IgD-negative memory B cell (primary cell): Measurements from ENCODE around the gene ASXL3. TPM values are rescaled to one million over a fixed set of nuclear protein-coding genes. Genes with fewer than 3 reads are reported as not detected.
A peak's percentile ranks its signal among the peaks of the same experiment; 100 is the strongest.

Source experiments
- H3K27ac Mint-ChIP-seq, 3 donors: one replicate each; pipeline ENCODE4 v1.8.0; 2020 to 2022; ENCODE audit warnings: mild to moderate bottlenecking in 3 of 3, mixed read lengths in 3 of 3, moderate library complexity in 1 of 3
- H3K27me3 Mint-ChIP-seq: one replicate; pipeline ENCODE4 v1.8.0; 2021; ENCODE audit warnings: mixed read lengths
- H3K36me3 Mint-ChIP-seq: one replicate; pipeline ENCODE4 v1.8.0; 2020; ENCODE audit warnings: mild to moderate bottlenecking, mixed read lengths
- H3K4me1 Mint-ChIP-seq, 3 donors: one replicate each; pipeline ENCODE4 v1.8.0; 2020 to 2022; ENCODE audit warnings: mixed read lengths in 3 of 3, mild to moderate bottlenecking in 1 of 3
- H3K4me3 Mint-ChIP-seq, 4 donors: one replicate each; pipeline ENCODE4 v1.8.0; 2020 to 2022; ENCODE audit warnings: mild to moderate bottlenecking in 4 of 4, mixed read lengths in 4 of 4, moderate library complexity in 3 of 4
- H3K9me3 Mint-ChIP-seq, 3 donors: one replicate each; pipeline ENCODE4 v1.8.0; 2020 to 2021; ENCODE audit warnings: mixed read lengths in 3 of 3, mild to moderate bottlenecking in 1 of 3
- polyA plus RNA-seq: library from polyadenylated mRNA; unstranded; fragments of 300-500 nt; fragmentation: Illumina TruSeq; gene quantifications from one replicate; pipeline ENCODE4 v1.2.3, GENCODE V29; 2021

The ASXL3 gene
- not detected for polyA plus RNA-seq

GRCh38 chr18:33577685-33578517 lies at the start of gene ASXL3:
Gene ASXL3 (plus strand): TSS chr18:33578219. CDS start chr18:33578632, 413 bp downstream.
- Mint-ChIP-seq H3K27ac (no peak within 1 kb of the TSS), H3K4me3 (peak within 1 kb of the TSS; percentile 68 to 94 (median 72))

GRCh38 chr18:33532978-33533377 lies 45.0 kb upstream of the ASXL3 start:
- Mint-ChIP-seq H3K4me3 (no peak overlapping the region), H3K4me1 (peaks cover 0 to 1% (median 0%) of the 10 kb centered on the region in 3 donors), H3K27me3 (peaks cover 1% of the 10 kb centered on the region), H3K27ac (no peak overlapping the region), H3K36me3 (no peaks in the 10 kb centered on the region), H3K9me3 (peaks cover 3 to 6% (median 6%) of the 10 kb centered on the region in 3 donors)

More at GRCh38 chr18:33577685-33578517, at the start of gene ASXL3:
- peaks cover 0 to 4% (median 3%) of the 10 kb centered on the region in 3 donors for H3K4me1 Mint-ChIP-seq
- H3K36me3 Mint-ChIP-seq = no peaks in the 10 kb centered on the region
- peaks cover 16% of the 10 kb centered on the region for H3K27me3 Mint-ChIP-seq
- H3K9me3 Mint-ChIP-seq = peaks cover 0 to 5% (median 0%) of the 10 kb centered on the region in 3 donors

- H3K27ac Mint-ChIP-seq = no peak overlapping the region
These were observed 41.1 kb upstream of the ASXL3 start for GRCh38 chr18:33536904-33537303.

GRCh38 chr18:33538418-33539042 lies 39.5 kb upstream of the ASXL3 start:
- Mint-ChIP-seq H3K4me1 (no peaks in the 10 kb centered on the region), H3K27ac (no peak overlapping the region), H3K9me3 (peaks cover 0 to 3% (median 0%) of the 10 kb centered on the region in 3 donors), H3K36me3 (no peaks in the 10 kb centered on the region), H3K4me3 (no peak overlapping the region), H3K27me3 (no peaks in the 10 kb centered on the region)

More at GRCh38 chr18:33536904-33537303, 41.1 kb upstream of the ASXL3 start:
- Mint-ChIP-seq H3K27me3 (peaks cover 1% of the 10 kb centered on the region), H3K36me3 (no peaks in the 10 kb centered on the region), H3K4me3 (no peak overlapping the region), H3K4me1 (peaks cover 0 to 1% (median 0%) of the 10 kb centered on the region in 3 donors), H3K9me3 (peaks cover 0 to 3% (median 0%) of the 10 kb centered on the region in 3 donors)

GRCh38 chr18:33540392-33540791 lies 37.6 kb upstream of the ASXL3 start:
- no peaks in the 10 kb centered on the region for H3K27me3 Mint-ChIP-seq
- H3K36me3 Mint-ChIP-seq = no peaks in the 10 kb centered on the region
- no peaks in the 10 kb centered on the region for H3K9me3 Mint-ChIP-seq
- no peak overlapping the region for H3K4me3 Mint-ChIP-seq
- H3K27ac Mint-ChIP-seq = no peak overlapping the region
- no peaks in the 10 kb centered on the region for H3K4me1 Mint-ChIP-seq

- no peak overlapping the region for H3K27ac Mint-ChIP-seq
- H3K9me3 Mint-ChIP-seq = peaks cover 0 to 4% (median 0%) of the 10 kb centered on the region in 3 donors
- H3K4me1 Mint-ChIP-seq = no peaks in the 10 kb centered on the region
- H3K4me3 Mint-ChIP-seq = no peak overlapping the region
- no peaks in the 10 kb centered on the region for H3K36me3 Mint-ChIP-seq
- no peaks in the 10 kb centered on the region for H3K27me3 Mint-ChIP-seq
These were observed 36.7 kb upstream of the ASXL3 start for GRCh38 chr18:33541316-33541715.

- Mint-ChIP-seq H3K36me3 (no peaks in the 10 kb centered on the region), H3K27ac (no peak overlapping the region), H3K9me3 (no peaks in the 10 kb centered on the region), H3K27me3 (no peaks in the 10 kb centered on the region), H3K4me1 (no peaks in the 10 kb centered on the region), H3K4me3 (no peak overlapping the region)
These were observed 21.2 kb upstream of the ASXL3 start for GRCh38 chr18:33556846-33557245.

GRCh38 chr18:33557706-33558105 lies 20.3 kb upstream of the ASXL3 start:
- H3K36me3 Mint-ChIP-seq = no peaks in the 10 kb centered on the region
- H3K4me3 Mint-ChIP-seq = no peak overlapping the region
- H3K9me3 Mint-ChIP-seq = no peaks in the 10 kb centered on the region
- H3K27ac Mint-ChIP-seq = no peak overlapping the region
- H3K27me3 Mint-ChIP-seq = no peaks in the 10 kb centered on the region
- no peaks in the 10 kb centered on the region for H3K4me1 Mint-ChIP-seq

GRCh38 chr18:33558529-33558928 lies 19.5 kb upstream of the ASXL3 start:
- Mint-ChIP-seq H3K4me1 (no peaks in the 10 kb centered on the region), H3K27ac (no peak overlapping the region), H3K9me3 (no peaks in the 10 kb centered on the region), H3K27me3 (no peaks in the 10 kb centered on the region), H3K4me3 (no peak overlapping the region), H3K36me3 (no peaks in the 10 kb centered on the region)

GRCh38 chr18:33560686-33561370 lies 17.2 kb upstream of the ASXL3 start:
- H3K27ac Mint-ChIP-seq = no peak overlapping the region
- no peaks in the 10 kb centered on the region for H3K4me1 Mint-ChIP-seq
- H3K36me3 Mint-ChIP-seq = no peaks in the 10 kb centered on the region
- no peak overlapping the region for H3K4me3 Mint-ChIP-seq
- H3K9me3 Mint-ChIP-seq = no peaks in the 10 kb centered on the region
- H3K27me3 Mint-ChIP-seq = no peaks in the 10 kb centered on the region

- H3K4me1 Mint-ChIP-seq = no peaks in the 10 kb centered on the region
- no peak overlapping the region for H3K4me3 Mint-ChIP-seq
- no peak overlapping the region for H3K27ac Mint-ChIP-seq
- no peaks in the 10 kb centered on the region for H3K36me3 Mint-ChIP-seq
- H3K27me3 Mint-ChIP-seq = no peaks in the 10 kb centered on the region
- H3K9me3 Mint-ChIP-seq = peaks cover 0 to 3% (median 3%) of the 10 kb centered on the region in 3 donors
These were observed 15.3 kb upstream of the ASXL3 start for GRCh38 chr18:33562741-33563140.

- no peak overlapping the region for H3K4me3 Mint-ChIP-seq
- H3K27me3 Mint-ChIP-seq = no peaks in the 10 kb centered on the region
- peaks cover 0 to 3% (median 3%) of the 10 kb centered on the region in 3 donors for H3K9me3 Mint-ChIP-seq
- no peaks in the 10 kb centered on the region for H3K4me1 Mint-ChIP-seq
- no peak overlapping the region for H3K27ac Mint-ChIP-seq
- H3K36me3 Mint-ChIP-seq = no peaks in the 10 kb centered on the region
These were observed 10.3 kb upstream of the ASXL3 start for GRCh38 chr18:33567705-33568104.

GRCh38 chr18:33571998-33572787 lies 5.8 kb upstream of the ASXL3 start:
- Mint-ChIP-seq H3K27me3 (peaks cover 10% of the 10 kb centered on the region), H3K9me3 (peaks cover 0 to 1% (median 1%) of the 10 kb centered on the region in 3 donors), H3K27ac (no peak overlapping the region), H3K4me1 (no peaks in the 10 kb centered on the region), H3K36me3 (no peaks in the 10 kb centered on the region), H3K4me3 (no peak overlapping the region)

- Mint-ChIP-seq H3K27ac (no peak overlapping the region), H3K4me3 (no peak overlapping the region), H3K4me1 (peaks cover 0 to 4% (median 3%) of the 10 kb centered on the region in 3 donors), H3K9me3 (peaks cover 0 to 3% (median 0%) of the 10 kb centered on the region in 3 donors), H3K36me3 (no peaks in the 10 kb centered on the region), H3K27me3 (peaks cover 16% of the 10 kb centered on the region)
These were observed 4.8 kb upstream of the ASXL3 start for GRCh38 chr18:33573193-33573592.
